Astrocyte (in vitro differentiated cells and primary cell): ENCODE measurements around the gene ERRFI1. TPM values are rescaled to one million over a fixed set of nuclear protein-coding genes. Genes with fewer than 3 reads are reported as not detected.

Experiments
- DNase-seq: peaks from one replicate; pipeline ENCODE4 v3.0.0-alpha.2; 2010; ENCODE audit warnings: low read depth
- FAIRE-seq: peaks from 2 replicates; lab custom pipeline; 2011; peaks lifted over from hg19 to GRCh38; lab: Jason Lieb, UNC
- H2AFZ ChIP-seq: 2 replicates; pipeline ENCODE4 v1.6.0; 2012; ENCODE audit warnings: low read depth, low read length, inconsistent platforms
- H3K27ac ChIP-seq: 2 replicates; pipeline ENCODE4 v1.5.1; 2011; ENCODE audit warnings: low read depth, low read length, inconsistent platforms
- H3K27me3 ChIP-seq: 2 replicates; pipeline ENCODE4 v1.6.0; 2011; ENCODE audit warnings: low read length, inconsistent platforms; ENCODE audit not compliant: insufficient read depth
- H3K36me3 ChIP-seq: 2 replicates; pipeline ENCODE4 v1.5.1; 2011; ENCODE audit warnings: low read length, inconsistent platforms; ENCODE audit not compliant: insufficient read depth
- H3K4me1 ChIP-seq: 2 replicates; pipeline ENCODE4 v1.5.1; 2011; ENCODE audit warnings: low read length, inconsistent platforms; ENCODE audit not compliant: insufficient read depth
- H3K4me2 ChIP-seq: 2 replicates; pipeline ENCODE4 v1.6.0; 2012; ENCODE audit warnings: low read length, inconsistent platforms
- H3K4me3 ChIP-seq: 2 replicates; pipeline ENCODE4 v1.5.1; 2011; ENCODE audit warnings: low read depth, mild to moderate bottlenecking, low read length, inconsistent platforms; ENCODE audit not compliant: insufficient read depth
- H3K79me2 ChIP-seq: 2 replicates; pipeline ENCODE4 v1.6.0; 2012; ENCODE audit warnings: mild to moderate bottlenecking, low read length, inconsistent platforms; ENCODE audit not compliant: insufficient read depth
- H3K9ac ChIP-seq: 2 replicates; pipeline ENCODE4 v1.6.0; 2012; ENCODE audit warnings: mild to moderate bottlenecking, low read length, inconsistent platforms
- H3K9me3 ChIP-seq: 2 replicates; pipeline ENCODE4 v1.5.1; 2012; ENCODE audit warnings: low read depth, mild to moderate bottlenecking, low read length, inconsistent platforms; ENCODE audit not compliant: insufficient read depth
- H4K20me1 ChIP-seq: 2 replicates; pipeline ENCODE4 v1.6.0; 2012; ENCODE audit warnings: low read length, inconsistent platforms; ENCODE audit not compliant: insufficient read depth
- H3K27ac Mint-ChIP-seq: one replicate; pipeline ENCODE4 v1.8.0; 2021; ENCODE audit warnings: mild to moderate bottlenecking, mixed read lengths; ENCODE audit not compliant: unreplicated experiment
- H3K27me3 Mint-ChIP-seq: one replicate; pipeline ENCODE4 v1.8.0; 2021; ENCODE audit warnings: low read depth, mixed read lengths; ENCODE audit not compliant: unreplicated experiment
- H3K36me3 Mint-ChIP-seq: one replicate; pipeline ENCODE4 v1.8.0; 2021; ENCODE audit warnings: low read depth, mixed read lengths; ENCODE audit not compliant: unreplicated experiment
- H3K4me1 Mint-ChIP-seq: one replicate; pipeline ENCODE4 v1.8.0; 2021; ENCODE audit warnings: low read depth, mixed read lengths; ENCODE audit not compliant: unreplicated experiment
- H3K4me3 Mint-ChIP-seq: one replicate; pipeline ENCODE4 v1.8.0; 2021; ENCODE audit warnings: mild to moderate bottlenecking, moderate library complexity, mixed read lengths; ENCODE audit not compliant: unreplicated experiment
- H3K9me3 Mint-ChIP-seq: one replicate; pipeline ENCODE4 v1.8.0; 2021; ENCODE audit warnings: mild to moderate bottlenecking, mixed read lengths; ENCODE audit not compliant: unreplicated experiment
- CTCF ChIP-seq: IDR thresholded peaks from 2 replicates; pipeline ENCODE4 v1.5.1; 2011; ENCODE audit warnings: low read depth, mild to moderate bottlenecking, inconsistent platforms, low read length, moderate library complexity; ENCODE audit not compliant: insufficient read depth
- EZH2 ChIP-seq: IDR thresholded peaks from 2 replicates; pipeline ENCODE4 v1.6.1; 2012; ENCODE audit warnings: mild to moderate bottlenecking, low read length, inconsistent platforms; ENCODE audit not compliant: insufficient read depth
- total RNA-seq: library from RNA; stranded (reverse); gene quantifications from 2 replicates; pipeline ENCODE4 v1.2.1, GENCODE V29; 2021

ERRFI1 gene
- total RNA-seq, 1 donor from 2014 or later, result 81.5 TPM

GRCh38 chr1:8032366-8032910, 6.3 kb upstream of the ERRFI1 start:
- no peak overlapping the region for H3K4me3 Mint-ChIP-seq
- peaks cover 20% of the 10 kb centered on the region for H3K4me1 Mint-ChIP-seq
- H3K27me3 Mint-ChIP-seq, result no peaks in the 10 kb centered on the region
- H3K9ac ChIP-seq, result no peak overlapping the region
- no peaks in the 10 kb centered on the region for H3K36me3 Mint-ChIP-seq
- H3K27ac ChIP-seq, result no peak overlapping the region
- no peak overlapping the region for H3K4me3 ChIP-seq
- FAIRE-seq (no peak), DNase-seq (no peak)
- H3K9me3 ChIP-seq, result no peaks in the 10 kb centered on the region
- peaks cover 16% of the 10 kb centered on the region for H3K4me1 ChIP-seq
- H2AFZ ChIP-seq, result no peak overlapping the region
- no peaks in the 10 kb centered on the region for H3K27me3 ChIP-seq
- TF ChIP-seq CTCF (no peak), EZH2 (no peak)
- no peaks in the 10 kb centered on the region for H3K36me3 ChIP-seq
- H3K27ac Mint-ChIP-seq, result no peak overlapping the region
- H4K20me1 ChIP-seq, result no peaks in the 10 kb centered on the region
- H3K4me2 ChIP-seq, result no peak overlapping the region
- no peaks in the 10 kb centered on the region for H3K79me2 ChIP-seq
- H3K9me3 Mint-ChIP-seq, result no peaks in the 10 kb centered on the region

- Mint-ChIP-seq H3K27ac (no peak overlapping the region), H3K9me3 (no peaks in the 10 kb centered on the region), H3K4me1 (peaks cover 25% of the 10 kb centered on the region), H3K27me3 (no peaks in the 10 kb centered on the region), H3K4me3 (no peak overlapping the region), H3K36me3 (no peaks in the 10 kb centered on the region)
- no peak overlapping the region for H3K4me2 ChIP-seq
- peaks cover 26% of the 10 kb centered on the region for H3K4me1 ChIP-seq
- H3K9me3 ChIP-seq, result no peaks in the 10 kb centered on the region
- H4K20me1 ChIP-seq, result no peaks in the 10 kb centered on the region
- H3K9ac ChIP-seq, result no peak overlapping the region
- DNase-seq, result no peak
- H3K27me3 ChIP-seq, result no peaks in the 10 kb centered on the region
- H3K27ac ChIP-seq, result no peak overlapping the region
- no peaks in the 10 kb centered on the region for H3K36me3 ChIP-seq
- no peak for FAIRE-seq
- H2AFZ ChIP-seq, result no peak overlapping the region
- TF ChIP-seq CTCF (peak; percentile 61), EZH2 (no peak)
- H3K79me2 ChIP-seq, result peaks cover 8% of the 10 kb centered on the region
- H3K4me3 ChIP-seq, result no peak overlapping the region
These were observed 5.2 kb upstream of the ERRFI1 start for GRCh38 chr1:8031176-8031785.

- DNase-seq (no peak), FAIRE-seq (no peak)
- Histone ChIP-seq H3K27ac (peak overlapping the region; percentile 87), H3K36me3 (no peaks in the 10 kb centered on the region), H4K20me1 (peaks cover 21% of the 10 kb centered on the region), H3K4me3 (no peak overlapping the region), H2AFZ (no peak overlapping the region), H3K27me3 (no peaks in the 10 kb centered on the region), H3K4me1 (peaks cover 34% of the 10 kb centered on the region), H3K4me2 (peak overlapping the region; percentile 94), H3K9me3 (no peaks in the 10 kb centered on the region), H3K79me2 (peaks cover 34% of the 10 kb centered on the region), H3K9ac (peak overlapping the region; percentile 95)
- Mint-ChIP-seq H3K4me1 (peaks cover 31% of the 10 kb centered on the region), H3K9me3 (no peaks in the 10 kb centered on the region), H3K4me3 (no peak overlapping the region), H3K27me3 (no peaks in the 10 kb centered on the region), H3K36me3 (peaks cover 2% of the 10 kb centered on the region), H3K27ac (no peak overlapping the region)
- no peak for TF ChIP-seq EZH2
- TF ChIP-seq CTCF, result no peak
These were observed 2.4 kb upstream of the ERRFI1 start for GRCh38 chr1:8028571-8028910.
